Measurements from ENCODE around the gene FAM114A2.
"Not testable (repeated sequence)": the region's sequence is repeated elsewhere in the genome, so short reads cannot be mapped to it uniquely, and the experiment has no call there.

FAM114A2 gene

DNA sequence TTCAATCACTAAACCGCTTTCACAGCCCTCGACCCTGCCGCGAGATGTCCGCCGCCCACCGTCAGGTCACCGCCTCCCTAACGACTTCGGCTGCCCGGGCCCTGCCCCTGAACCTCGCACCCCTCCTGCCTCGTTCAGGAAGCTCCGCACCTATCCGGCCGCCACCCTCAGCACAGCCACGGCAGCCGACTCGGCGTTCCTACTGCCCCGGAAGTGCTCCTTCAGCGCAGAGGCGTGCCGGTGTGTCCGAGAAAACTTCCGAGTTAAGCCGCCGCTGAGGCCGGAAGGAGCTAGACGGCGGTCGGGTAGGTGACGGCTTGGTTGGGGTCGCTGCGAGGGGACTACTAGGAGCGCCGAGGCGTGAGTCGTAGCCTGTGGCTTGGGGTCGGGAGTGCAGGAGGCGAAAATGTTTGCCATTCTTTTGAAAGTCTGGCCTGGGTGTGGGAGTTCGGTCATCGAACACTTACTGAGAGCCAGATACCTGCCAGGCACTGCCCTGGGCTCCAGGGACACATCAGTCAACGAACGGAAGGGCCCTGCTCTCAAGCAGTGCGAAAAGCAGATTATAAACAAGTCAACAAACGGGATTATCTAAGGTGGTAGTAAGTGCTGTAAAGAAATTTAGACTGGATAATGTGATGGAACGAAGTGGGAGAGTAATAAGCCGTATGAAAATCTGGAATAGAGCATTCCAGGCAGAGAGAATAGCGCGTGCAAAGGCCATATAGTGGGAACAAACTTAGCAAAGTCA, at the start of gene FAM114A2, which contains the start of gene MFAP3:
TSS of gene FAM114A2 (minus strand) at position 204 of the 751 bp plus-strand sequence. CDS start 3,957 bp downstream, outside the sequence.
TSS of gene MFAP3 (plus strand) at position 261 of the 751 bp plus-strand sequence. CDS start 10,756 bp downstream, outside the sequence.
- peak; percentile 98 for DNase-seq

DNA sequence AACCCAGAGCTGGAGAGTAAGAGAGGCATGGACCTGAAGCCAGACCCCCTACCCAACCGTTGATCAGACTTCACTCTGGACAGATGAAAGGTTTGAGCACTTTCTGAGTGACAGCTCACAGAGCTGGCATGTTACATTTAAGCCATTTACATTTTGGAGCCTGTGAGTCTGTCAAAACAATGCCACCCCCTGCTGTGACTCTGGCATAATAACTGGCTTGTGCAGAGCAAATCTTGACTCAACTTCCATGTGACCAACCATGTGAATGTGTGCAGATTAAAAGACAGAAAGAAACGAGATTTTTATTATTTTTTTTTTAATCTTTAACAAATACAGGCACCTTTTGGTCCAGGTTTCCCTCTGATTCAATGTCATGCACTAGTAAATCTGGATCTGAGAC, 48.5 kb upstream of the FAM114A2 start:
- no peak for DNase-seq

DNA sequence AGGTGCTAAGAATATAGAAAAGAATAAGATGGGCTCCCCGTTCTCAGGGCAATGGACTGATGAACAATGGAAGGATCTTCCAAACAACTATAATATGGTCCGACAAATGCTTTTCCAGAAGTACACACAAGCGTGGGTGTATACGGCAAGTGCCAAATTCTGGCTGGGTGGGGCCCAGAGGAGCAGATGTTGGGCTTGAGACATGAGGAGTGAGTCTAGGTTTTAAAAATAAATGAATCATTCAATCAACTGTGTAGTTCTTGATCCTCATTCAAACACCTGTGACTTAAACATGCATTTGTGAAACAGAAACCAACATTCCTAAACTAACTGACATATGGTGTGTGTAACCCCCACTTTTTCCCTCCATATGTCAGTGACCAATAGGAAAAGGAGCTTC, 47.9 kb upstream of the FAM114A2 start:
- DNase-seq, result no peak

DNA sequence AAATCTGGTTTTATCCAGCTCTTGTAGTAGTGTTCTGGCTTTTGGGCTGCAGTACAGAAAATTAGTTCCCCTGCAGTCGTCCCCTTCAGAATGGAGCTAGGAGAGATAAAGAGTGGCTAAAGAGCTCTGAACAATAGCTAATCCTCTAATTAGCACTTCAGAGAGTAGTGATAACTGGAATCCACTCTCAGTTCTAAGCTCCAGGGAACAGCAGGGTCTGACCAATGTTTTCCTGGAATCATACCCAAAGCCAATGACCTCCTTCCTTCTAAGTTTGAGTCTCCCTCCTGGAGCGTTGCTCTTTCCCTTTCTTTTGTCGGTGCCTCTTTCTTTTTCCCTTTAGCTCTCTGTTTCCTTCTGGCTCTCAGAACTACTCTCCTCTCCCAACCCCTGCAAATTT, 47.4 kb upstream of the FAM114A2 start:
- no peak for DNase-seq

- no peak for DNase-seq
These were observed 45.4 kb upstream of the FAM114A2 start for GRCh38 chr5:154084062-154084639.

DNA sequence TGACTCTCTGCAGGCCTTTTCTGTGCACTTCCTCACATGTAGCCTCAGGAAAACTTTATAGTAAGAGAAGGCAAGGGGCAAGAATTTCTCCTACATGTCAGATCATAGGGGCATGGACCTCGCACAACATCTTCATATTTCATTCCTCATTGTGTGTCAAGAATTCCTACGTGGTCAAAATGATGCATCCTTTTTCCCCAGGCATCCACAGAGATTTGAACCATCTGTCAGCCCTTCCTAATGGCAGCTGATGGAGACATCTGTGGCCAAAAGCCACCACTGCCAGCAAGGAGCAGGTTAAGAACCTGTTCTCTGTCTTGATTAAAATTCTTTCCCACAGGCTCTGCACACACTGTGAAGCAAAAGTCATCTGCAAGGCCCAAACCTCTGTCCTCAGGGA, 42.5 kb upstream of the FAM114A2 start:
- DNase-seq, result no peak

DNA sequence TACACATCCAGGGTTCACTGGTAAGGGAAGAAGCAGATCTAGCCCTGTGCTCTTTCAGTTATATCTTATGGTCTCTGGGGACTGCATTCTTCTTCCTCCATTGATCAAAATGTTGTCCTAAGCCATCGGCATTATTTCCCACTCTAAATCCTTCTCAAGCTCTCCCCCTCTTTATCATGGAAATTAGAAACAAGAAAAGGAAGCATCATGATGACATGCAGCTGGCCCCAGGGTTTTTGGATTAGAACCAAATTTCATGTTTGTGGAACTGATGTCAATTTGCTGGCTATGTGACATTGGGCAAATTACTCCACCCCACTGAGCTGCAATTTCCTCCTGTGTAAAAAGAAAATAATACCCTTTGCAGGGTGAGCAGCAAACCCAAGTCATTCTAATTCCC, 39.6 kb upstream of the FAM114A2 start:
- no peak for DNase-seq

DNA sequence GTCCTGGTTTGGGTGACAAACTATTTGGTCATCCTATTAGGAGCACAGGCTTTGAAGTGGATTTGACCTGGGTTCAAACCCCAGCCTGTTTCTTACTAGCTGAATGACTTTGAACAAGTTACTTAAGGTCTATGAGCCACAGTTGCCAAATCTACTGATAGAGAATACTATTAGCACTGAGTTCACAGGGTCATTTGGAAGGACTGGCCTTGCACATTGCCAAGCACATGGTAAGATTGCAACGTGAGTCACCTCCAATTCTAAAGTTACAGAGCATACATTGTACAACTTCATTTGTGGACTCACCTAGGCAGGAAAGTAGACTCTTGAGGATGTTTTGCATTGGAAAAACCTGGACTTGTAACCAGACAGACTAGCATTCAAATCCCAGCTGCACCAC, 39.0 kb upstream of the FAM114A2 start:
- DNase-seq, result no peak

GRCh38 chr5:154076240-154076922, 37.7 kb upstream of the FAM114A2 start:
- no peak for DNase-seq

- DNase-seq, result peak; percentile 85
These were observed 33.9 kb upstream of the FAM114A2 start for GRCh38 chr5:154072414-154073171.

DNA sequence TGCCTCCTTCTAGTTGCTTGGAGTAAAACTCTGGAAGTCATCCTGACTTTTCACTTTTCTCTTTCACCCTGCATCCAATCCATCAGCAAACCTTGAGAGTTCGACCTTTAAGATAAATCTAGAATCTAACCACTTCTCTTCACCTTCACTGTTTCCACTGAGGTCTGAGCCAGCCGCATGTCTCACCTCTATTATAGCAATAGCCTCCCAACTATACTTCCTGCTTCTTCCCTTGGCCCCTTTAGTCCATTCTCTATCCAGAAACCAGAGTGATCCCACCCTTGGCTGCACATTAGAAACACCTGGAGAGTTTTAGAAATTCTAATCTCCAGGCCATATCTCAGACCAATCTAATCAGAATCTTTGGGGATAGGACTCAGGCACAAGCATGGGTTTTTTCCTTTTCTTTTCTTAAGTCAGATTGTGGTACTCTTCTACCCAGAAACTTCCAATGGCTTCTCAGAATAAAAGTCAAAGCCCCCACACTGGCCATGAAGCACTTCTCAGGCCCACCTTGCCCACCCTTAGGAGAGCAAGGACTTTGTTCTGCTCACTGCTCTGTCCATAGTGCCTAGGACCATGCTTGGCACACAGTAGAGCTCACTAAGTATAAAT, 33.2 kb upstream of the FAM114A2 start:
- no peak for DNase-seq

GRCh38 chr5:154069854-154070253, 31.1 kb upstream of the FAM114A2 start:
- DNase-seq, result not testable (repeated sequence)

GRCh38 chr5:154065971-154066370, 27.3 kb upstream of the FAM114A2 start:
- DNase-seq, result no peak

DNA sequence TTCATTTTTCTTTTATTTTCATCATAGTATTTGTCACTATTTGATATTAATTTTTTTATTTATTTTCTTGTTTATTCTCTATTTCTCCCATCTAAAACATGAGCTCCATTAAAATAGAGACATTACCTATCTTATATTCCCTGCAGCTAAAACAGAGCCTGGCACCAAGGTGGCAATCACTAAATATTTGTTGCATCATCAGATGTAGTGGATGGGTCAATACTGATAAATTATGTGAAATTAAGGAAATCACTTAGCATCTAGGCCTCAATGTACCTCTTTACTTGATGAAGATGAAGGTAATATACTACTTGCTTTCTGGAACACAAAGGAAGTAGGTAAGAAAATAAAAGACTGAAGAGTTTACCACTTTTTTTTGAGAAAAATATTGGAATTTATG, 24.7 kb upstream of the FAM114A2 start:
- DNase-seq, result no peak

GRCh38 chr5:154060606-154061005, 21.9 kb upstream of the FAM114A2 start:
- no peak for DNase-seq

DNA sequence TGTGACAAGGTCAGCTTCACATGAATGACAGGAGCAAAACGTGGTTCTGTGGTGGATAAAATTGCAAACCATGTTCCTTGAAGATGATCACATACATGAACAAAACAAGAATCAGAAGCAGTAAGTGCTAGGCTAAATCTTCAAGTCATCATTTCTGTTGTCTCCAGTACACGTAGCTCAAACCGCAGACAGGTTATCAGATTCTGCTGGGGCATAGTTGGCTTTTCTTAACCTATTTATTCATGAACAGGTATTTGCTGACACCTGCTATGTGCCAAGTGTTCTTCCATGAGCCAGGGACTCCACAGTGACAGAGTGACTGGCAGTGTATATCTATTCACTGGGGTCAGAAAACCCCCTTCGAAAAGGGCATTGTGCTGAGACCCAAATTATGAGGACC, 20.9 kb upstream of the FAM114A2 start:
- no peak for DNase-seq

- no peak for DNase-seq
These were observed 20.3 kb upstream of the FAM114A2 start for GRCh38 chr5:154059039-154059430.

DNA sequence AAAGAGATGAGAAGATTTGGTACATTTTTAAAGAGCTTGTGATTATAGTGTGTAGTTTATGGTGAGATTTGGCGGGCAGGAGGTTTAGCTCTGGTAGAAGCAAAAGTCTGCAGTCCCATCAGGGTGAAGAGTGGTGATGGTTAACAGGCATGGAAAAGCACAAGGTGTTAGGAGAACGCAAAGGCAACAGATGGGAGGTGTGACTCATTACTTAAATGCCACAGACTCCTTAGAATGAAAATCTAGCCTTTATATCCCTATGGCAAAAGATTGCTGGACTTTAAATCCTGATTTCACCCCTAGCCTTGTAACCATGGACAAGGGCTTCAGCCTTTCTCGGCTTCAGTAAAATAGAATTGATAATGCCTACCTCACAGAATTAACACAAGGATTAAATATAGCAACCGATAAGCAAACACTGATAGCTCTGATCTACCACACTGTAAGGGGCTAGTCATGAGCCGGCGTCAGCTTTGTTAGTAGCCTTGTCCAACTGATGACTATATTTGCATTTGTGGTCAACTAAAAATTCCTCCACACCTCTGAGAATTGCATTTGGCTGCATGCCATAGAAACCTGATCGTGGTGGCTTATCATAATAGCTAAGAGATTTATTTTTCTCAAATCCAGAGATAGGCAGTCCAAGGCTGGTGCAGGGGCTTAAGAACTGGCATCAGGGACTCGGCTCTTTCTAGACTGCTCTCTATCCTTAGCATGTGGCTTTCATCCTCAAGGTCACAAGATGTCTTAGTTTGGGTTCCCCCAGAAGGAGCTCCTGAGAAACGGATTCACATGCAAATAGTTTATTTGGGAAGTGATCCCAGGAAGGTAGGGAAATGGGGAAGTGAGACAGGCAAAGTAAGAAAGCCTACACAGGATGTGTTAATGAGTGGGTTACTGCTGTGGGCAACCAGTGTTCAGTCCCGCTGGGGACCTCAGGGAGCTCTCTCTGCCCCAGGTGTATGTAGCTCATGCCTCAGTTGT, 19.6 kb upstream of the FAM114A2 start:
- no peak for DNase-seq

DNA sequence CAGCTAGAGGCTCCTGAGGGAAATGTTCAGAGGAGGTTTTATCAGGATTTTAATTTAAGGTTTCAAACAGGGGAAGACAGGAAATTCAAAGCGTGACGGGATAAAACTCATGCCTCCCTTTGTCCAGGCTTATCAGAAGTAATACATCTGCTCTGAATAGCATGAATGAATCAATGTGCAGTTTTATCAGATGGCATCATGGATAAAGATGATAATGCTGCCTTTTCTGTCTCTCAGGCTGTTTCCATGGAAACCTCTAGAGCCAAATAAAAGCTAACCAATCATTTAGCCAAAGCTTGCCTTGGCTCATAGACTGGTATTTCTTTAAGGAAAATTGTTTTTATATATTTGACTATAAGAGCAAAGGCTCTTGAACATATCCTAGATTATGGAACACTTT, 16.5 kb upstream of the FAM114A2 start:
- DNase-seq, result no peak

DNA sequence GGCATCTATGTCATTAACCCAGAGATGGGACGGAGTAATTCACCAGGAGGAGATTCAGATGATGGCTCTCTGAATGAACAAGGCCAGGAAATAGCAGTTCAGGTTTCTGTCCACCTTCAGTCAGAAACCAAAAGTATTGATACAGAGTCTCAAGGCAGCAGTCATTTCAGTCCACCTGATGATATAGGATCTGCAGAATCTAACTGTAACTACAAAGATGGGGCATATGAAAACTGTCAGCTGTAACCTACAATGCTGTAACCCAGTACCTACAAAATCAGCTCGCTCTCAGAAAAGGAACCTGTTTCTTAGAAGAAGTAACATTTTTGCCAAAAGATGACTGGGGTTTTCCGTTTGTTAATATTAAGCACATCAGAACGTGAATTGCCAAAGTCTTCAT, 14.8 kb upstream of the FAM114A2 start:
- no peak for DNase-seq

DNA sequence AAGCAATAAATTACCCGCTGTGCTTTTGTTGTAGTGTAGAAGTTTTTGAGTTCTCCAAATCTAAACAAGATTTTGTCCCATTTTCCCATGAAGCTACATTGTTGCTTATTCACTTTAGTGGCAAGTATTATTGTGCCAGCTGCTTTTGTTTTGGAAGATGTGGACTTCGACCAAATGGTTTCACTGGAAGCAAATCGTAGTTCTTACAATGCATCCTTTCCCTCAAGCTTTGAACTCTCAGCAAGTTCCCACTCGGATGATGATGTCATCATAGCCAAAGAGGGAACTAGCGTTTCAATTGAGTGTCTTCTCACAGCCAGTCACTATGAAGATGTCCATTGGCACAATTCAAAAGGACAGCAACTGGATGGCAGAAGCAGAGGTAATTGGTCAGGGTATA, 10.9 kb upstream of the FAM114A2 start:
- DNase-seq, result no peak

DNA sequence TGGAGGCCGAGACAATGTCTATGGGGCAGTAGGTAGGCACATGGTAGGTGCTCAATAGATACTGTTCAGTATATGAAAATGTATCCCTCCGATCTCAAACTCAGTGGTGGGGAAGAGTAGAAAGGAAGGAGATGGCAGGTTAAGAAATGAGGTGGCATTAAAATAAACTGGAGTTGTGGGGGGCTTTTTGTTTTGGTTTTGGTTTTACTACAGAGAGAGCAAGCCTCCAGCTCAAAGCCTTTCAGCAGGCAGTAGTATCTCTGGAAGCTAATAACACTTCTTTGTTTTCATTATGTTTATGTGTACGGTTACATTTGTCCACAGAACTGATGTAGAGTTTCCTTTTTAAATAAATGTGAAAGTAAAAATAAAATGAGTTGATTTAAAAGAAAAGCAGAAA, 8.6 kb upstream of the FAM114A2 start:
- no peak for DNase-seq
